GM12878 (cell line): Measurements from ENCODE around the gene RSF1.

ENCODE experiments used
- BHLHE40 ChIP-seq, 2 experiments: fragments of 450-650 bp in 1 of 2; IDR thresholded peaks; 2 replicates each; pipeline ENCODE4 v1.6.1; 2011 to 2017; ENCODE audit warnings: low read depth in 2 of 2, borderline replicate concordance in 1 of 2, improper control_type of control experiment in 1 of 2, low read length in 1 of 2, mild to moderate bottlenecking in 1 of 2
- CTCF ChIP-seq, 3 experiments: IDR thresholded peaks in 2 of 3; conservative IDR thresholded peaks in 1 of 3; 2 replicates each; pipeline ENCODE4 v1.5.1; 2011; ENCODE audit warnings: low read depth in 3 of 3, low read length in 3 of 3, mild to moderate bottlenecking in 3 of 3, control low read depth in 2 of 3, moderate library complexity in 2 of 3, inconsistent platforms in 1 of 3, mixed read lengths in 1 of 3; ENCODE audit not compliant: control insufficient read depth in 2 of 3, insufficient read depth in 1 of 3; ENCODE audit errors: extremely low read depth in 1 of 3
- EGR1 ChIP-seq, 2 experiments: IDR thresholded peaks; 1 replicate in 1 of 2; 2 replicates in 1 of 2; pipeline ENCODE4 v1.6.1; 2011 to 2012; ENCODE audit warnings: low read depth in 2 of 2, low read length in 2 of 2, borderline replicate concordance in 1 of 2, mild to moderate bottlenecking in 1 of 2, moderate library complexity in 1 of 2
- EP300 ChIP-seq, 2 experiments: fragments of 150-350 bp in 1 of 2; IDR thresholded peaks; 2 replicates each; pipeline ENCODE4 v1.6.1; 2011 to 2012; ENCODE audit warnings: low read depth in 2 of 2, low read length in 2 of 2, borderline replicate concordance in 1 of 2, improper control_type of control experiment in 1 of 2, inconsistent platforms in 1 of 2; ENCODE audit not compliant: control insufficient read depth in 1 of 2
- HDAC2 ChIP-seq: fragments of 200-600 bp; sonication (generic); IDR thresholded peaks from 2 replicates; pipeline ENCODE4 v1.6.1; 2017
- HSF1 ChIP-seq: fragments of 150-350 bp; IDR thresholded peaks from 2 replicates; pipeline ENCODE4 v1.6.1; 2014; ENCODE audit warnings: mild to moderate bottlenecking, low read depth, low read length
- MYC ChIP-seq: IDR thresholded peaks from 2 replicates; pipeline ENCODE4 v1.6.1; 2011; ENCODE audit warnings: mild to moderate bottlenecking, low read length, moderate library complexity, inconsistent platforms; ENCODE audit not compliant: insufficient read depth, insufficient replicate concordance, insufficient read length, severe bottlenecking
- POLR2A ChIP-seq: IDR thresholded peaks from 2 replicates; pipeline ENCODE4 v1.6.1; 2011; ENCODE audit warnings: low read depth, mild to moderate bottlenecking, low read length
- POLR2AphosphoS5 ChIP-seq: IDR thresholded peaks from 2 replicates; pipeline ENCODE4 v1.6.1; 2011; ENCODE audit warnings: mild to moderate bottlenecking, low read length, inconsistent platforms
- TAF1 ChIP-seq: IDR thresholded peaks from 2 replicates; pipeline ENCODE4 v1.6.1; 2011; ENCODE audit warnings: mild to moderate bottlenecking, low read depth, low read length, borderline replicate concordance
- YY1 ChIP-seq: IDR thresholded peaks from 2 replicates; pipeline ENCODE4 v1.6.1; 2011; ENCODE audit warnings: low read depth, mild to moderate bottlenecking, low read length
- TF ChIP-seq, protein P1 (sequence below): fragments of 450-650 bp; formaldehyde crosslinking; IDR thresholded peaks from 2 replicates; pipeline ENCODE4 v1.4.0; 2020; ENCODE audit warnings: mild to moderate bottlenecking, moderate library complexity
- TF ChIP-seq, protein P2 (sequence below): IDR thresholded peaks from 2 replicates; pipeline ENCODE4 v1.6.1; 2012; ENCODE audit warnings: low read depth, low read length, improper control_type of control experiment

GRCh38 chr11:77819411-77819920 is 1.1 kb downstream of the RSF1 start:
- TF ChIP-seq BHLHE40 (IDR thresholded peaks at IDR 0.05; ENCODE audit: borderline replicate concordance in 1 of 2, low read depth in 2 of 2, low read length in 1 of 2), result no peak
- no peak for TF ChIP-seq EP300 (IDR thresholded peaks at IDR 0.05; ENCODE audit: borderline replicate concordance in 1 of 2, control insufficient read depth in 1 of 2, low read depth in 2 of 2, low read length in 2 of 2)
- TF ChIP-seq YY1, result peak; percentile 6; the same call in 1 of the 2 replicates
- TF ChIP-seq HSF1, result no peak
- TF ChIP-seq TAF1, result 0 out of 2 replicates have a peak, but pooled peaks have one; percentile 51
- peak; percentile 80 for TF ChIP-seq POLR2A
- TF ChIP-seq HDAC2, result no peak
- TF ChIP-seq, protein P1, sequence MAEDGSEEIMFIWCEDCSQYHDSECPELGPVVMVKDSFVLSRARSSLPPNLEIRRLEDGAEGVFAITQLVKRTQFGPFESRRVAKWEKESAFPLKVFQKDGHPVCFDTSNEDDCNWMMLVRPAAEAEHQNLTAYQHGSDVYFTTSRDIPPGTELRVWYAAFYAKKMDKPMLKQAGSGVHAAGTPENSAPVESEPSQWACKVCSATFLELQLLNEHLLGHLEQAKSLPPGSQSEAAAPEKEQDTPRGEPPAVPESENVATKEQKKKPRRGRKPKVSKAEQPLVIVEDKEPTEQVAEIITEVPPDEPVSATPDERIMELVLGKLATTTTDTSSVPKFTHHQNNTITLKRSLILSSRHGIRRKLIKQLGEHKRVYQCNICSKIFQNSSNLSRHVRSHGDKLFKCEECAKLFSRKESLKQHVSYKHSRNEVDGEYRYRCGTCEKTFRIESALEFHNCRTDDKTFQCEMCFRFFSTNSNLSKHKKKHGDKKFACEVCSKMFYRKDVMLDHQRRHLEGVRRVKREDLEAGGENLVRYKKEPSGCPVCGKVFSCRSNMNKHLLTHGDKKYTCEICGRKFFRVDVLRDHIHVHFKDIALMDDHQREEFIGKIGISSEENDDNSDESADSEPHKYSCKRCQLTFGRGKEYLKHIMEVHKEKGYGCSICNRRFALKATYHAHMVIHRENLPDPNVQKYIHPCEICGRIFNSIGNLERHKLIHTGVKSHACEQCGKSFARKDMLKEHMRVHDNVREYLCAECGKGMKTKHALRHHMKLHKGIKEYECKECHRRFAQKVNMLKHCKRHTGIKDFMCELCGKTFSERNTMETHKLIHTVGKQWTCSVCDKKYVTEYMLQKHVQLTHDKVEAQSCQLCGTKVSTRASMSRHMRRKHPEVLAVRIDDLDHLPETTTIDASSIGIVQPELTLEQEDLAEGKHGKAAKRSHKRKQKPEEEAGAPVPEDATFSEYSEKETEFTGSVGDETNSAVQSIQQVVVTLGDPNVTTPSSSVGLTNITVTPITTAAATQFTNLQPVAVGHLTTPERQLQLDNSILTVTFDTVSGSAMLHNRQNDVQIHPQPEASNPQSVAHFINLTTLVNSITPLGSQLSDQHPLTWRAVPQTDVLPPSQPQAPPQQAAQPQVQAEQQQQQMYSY, result no peak
- peak; percentile 78 for TF ChIP-seq POLR2AphosphoS5
- peak in 1 of 3 experiments; percentile 2; a peak in 1 of 6 replicates for TF ChIP-seq CTCF (IDR thresholded peaks at IDR 0.05 in 2 of 3, conservative IDR thresholded peaks at IDR 0.05 in 1 of 3; ENCODE audit: control insufficient read depth in 2 of 3, extremely low read depth in 1 of 3, insufficient read depth in 1 of 3, low read depth in 3 of 3, low read length in 3 of 3)
- TF ChIP-seq, protein P2, sequence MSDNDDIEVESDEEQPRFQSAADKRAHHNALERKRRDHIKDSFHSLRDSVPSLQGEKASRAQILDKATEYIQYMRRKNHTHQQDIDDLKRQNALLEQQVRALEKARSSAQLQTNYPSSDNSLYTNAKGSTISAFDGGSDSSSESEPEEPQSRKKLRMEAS, result peak; percentile 46; the same call in 1 of the 2 replicates
- TF ChIP-seq EGR1 (IDR thresholded peaks at IDR 0.05; ENCODE audit: borderline replicate concordance in 1 of 2, low read depth in 2 of 2, low read length in 2 of 2), result no peak
- no peak for TF ChIP-seq MYC
